Adrenal gland (tissue), 12 donors: ENCODE data around the gene AUTS2. TPM values are rescaled to one million over a fixed set of nuclear protein-coding genes. Genes with fewer than 3 reads are reported as not detected.

Source experiments
- DNase-seq, 7 donors: peaks; one replicate each; pipeline ENCODE4 v3.0.0-alpha.2; 2019 to 2020
- H3K27ac ChIP-seq, 5 donors: fragments of 200-600 bp; sonication (generic) in 4 of 5; 1 replicate in 3 of 5; 2 replicates in 2 of 5; pipeline versions ENCODE4 v1.5.1 to v1.8.0; 2016 to 2020; ENCODE audit warnings: mild to moderate bottlenecking in 1 of 5
- H3K27me3 ChIP-seq: fragments of 200-600 bp; 2 replicates; pipeline ENCODE4 v1.8.0; 2021
- H3K36me3 ChIP-seq, 2 donors: fragments of 200-600 bp; replicated peaks in 1 of 2; 1 replicate in 1 of 2; 2 replicates in 1 of 2; pipeline versions ENCODE4 v1.5.1 to v1.8.0; 2018 to 2022
- H3K4me1 ChIP-seq, 2 donors: fragments of 200-600 bp; replicated peaks in 1 of 2; 1 replicate in 1 of 2; 2 replicates in 1 of 2; pipeline versions ENCODE4 v1.5.1 to v1.8.0; 2018 to 2021
- H3K4me3 ChIP-seq, 4 donors: fragments of 200-600 bp; sonication (generic) in 3 of 4; one replicate each; pipeline ENCODE4 v1.5.1; 2016 to 2018
- H3K9me3 ChIP-seq, 3 donors: fragments of 200-600 bp; sonication (generic) in 1 of 3; replicated peaks in 1 of 3; 1 replicate in 2 of 3; 2 replicates in 1 of 3; pipeline versions ENCODE4 v1.5.1 to v1.8.0; 2016 to 2021
- POLR2A ChIP-seq, 2 donors: fragments of 450-650 bp; IDR thresholded peaks; one replicate each; pipeline ENCODE4 v1.6.1; 2017; ENCODE audit warnings: antibody characterized with exemption in 2 of 2, mild to moderate bottlenecking in 2 of 2, moderate library complexity in 1 of 2
- WGBS, 4 donors: extraction: QIAGEN DNeasy Blood & Tissue Kit in 2 of 4; methylation state at CpG; one replicate each; pipeline versions ENCODE4 v1.1.5 to v1.1.7; 2013 to 2017; 5-methylcytosine and 5-hydroxymethylcytosine counted together
- intact Hi-C, 2 donors: fragments of 100-400 bp; cut with DNase I; formaldehyde crosslinking; loops; one replicate each; pipeline versions ENCODE4 v1.14.1 to v1.15.0; 2022 to 2023
- polyA plus RNA-seq, 3 donors: library from polyadenylated mRNA; stranded (reverse); fragments of 200-250 nt in 2 of 3; fragments of 350-450 nt in 1 of 3; fragmentation: Illumina TruSeq in 1 of 3; extraction: RNeasy Lipid Tissue Mini Kit (QIAGEN cat#74804) in 1 of 3; gene quantifications; one replicate each; pipeline ENCODE4 v1.2.3, GENCODE V29; 2013 to 2014
- total RNA-seq, 9 donors: library from RNA; depleted of rRNA in 4 of 9; stranded (reverse); fragments of >200 nt in 4 of 9; fragments of 120-200 nt in 1 of 9; fragmentation: NEBNext Ultra II Directional in 1 of 9; extraction: Animal tissue kit (Norgen Biotek cat#: 25700) in 1 of 9; gene quantifications; one replicate each; pipeline versions ENCODE4 v1.1.0 to v1.2.4, GENCODE V29; 2013 to 2023
- TF ChIP-seq, protein P1 (sequence below), 6 experiments: fragments of 450-650 bp in 4 of 6; fragments of 200-600 bp in 2 of 6; sonication (generic) in 1 of 6; IDR thresholded peaks; 1 replicate in 5 of 6; 2 replicates in 1 of 6; pipeline versions ENCODE4 v1.5.1 to v1.8.0; 2016 to 2021; ENCODE audit warnings: antibody characterized with exemption in 6 of 6, mild to moderate bottlenecking in 2 of 6, moderate library complexity in 1 of 6
- donor health status: healthy with polysubstance abuse.
- donor health status: Bipolar disorder and iron deficiency.
- donor health status: DM: yes; HTN: yes; CAD: no.
- donor health status: DM: no; HTN: no; CAD: no.
- donor health status: DM: no; HTN: no; CAD: no.
- donor health status: DM: yes; HTN: yes; CAD: no.

Gene AUTS2
- total and polyA plus RNA-seq, 12 donors: 6.4 to 44.0 (median 15.2) TPM

DNA sequence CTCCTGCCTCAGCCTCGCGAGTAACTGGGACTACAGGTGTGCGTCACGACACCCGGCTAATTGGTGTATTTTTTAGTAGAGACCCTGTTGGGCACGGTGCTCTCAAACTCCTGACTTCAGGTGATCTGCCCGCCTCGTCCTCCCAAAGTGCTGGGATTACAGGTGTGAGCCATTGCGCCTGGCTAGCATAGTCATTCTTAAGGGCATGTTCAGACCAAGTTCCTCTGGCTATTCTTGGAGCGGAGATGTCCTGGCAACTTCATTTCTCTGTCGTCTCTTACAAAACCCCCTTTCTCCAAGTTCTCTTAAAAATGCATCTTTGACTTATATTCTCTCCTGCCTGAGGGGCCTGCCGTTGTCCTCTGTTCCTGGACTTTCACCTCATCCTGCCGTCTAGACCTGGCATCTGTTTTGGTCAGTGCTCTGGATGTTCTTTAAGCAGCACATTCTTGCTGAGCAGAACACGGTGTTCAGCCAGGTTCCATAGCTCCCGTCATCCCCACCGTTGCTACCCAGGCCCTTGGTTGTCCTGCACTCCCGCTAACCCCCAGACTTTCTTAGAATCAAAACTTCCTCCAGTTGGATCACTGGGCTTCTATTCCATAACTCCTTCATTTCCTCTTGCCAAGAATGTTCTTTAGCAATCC lies 1023.8 kb downstream of the AUTS2 start:
- 89 to 95% (median 94%) methylated on average over 17 of the region's 17 CpGs for WGBS, 4 donors
- intact Hi-C loops: no loop called here
- H3K36me3 ChIP-seq: no peaks in the 10 kb centered on the region
- H3K4me3 ChIP-seq: no peak overlapping the region
- no peak for DNase-seq
- no peak overlapping the region for H3K27ac ChIP-seq
- H3K27me3 ChIP-seq: no peaks in the 10 kb centered on the region
- H3K4me1 ChIP-seq: no peaks in the 10 kb centered on the region
- TF ChIP-seq POLR2A (IDR thresholded peaks at IDR 0.05): no peak
- TF ChIP-seq, protein P1, sequence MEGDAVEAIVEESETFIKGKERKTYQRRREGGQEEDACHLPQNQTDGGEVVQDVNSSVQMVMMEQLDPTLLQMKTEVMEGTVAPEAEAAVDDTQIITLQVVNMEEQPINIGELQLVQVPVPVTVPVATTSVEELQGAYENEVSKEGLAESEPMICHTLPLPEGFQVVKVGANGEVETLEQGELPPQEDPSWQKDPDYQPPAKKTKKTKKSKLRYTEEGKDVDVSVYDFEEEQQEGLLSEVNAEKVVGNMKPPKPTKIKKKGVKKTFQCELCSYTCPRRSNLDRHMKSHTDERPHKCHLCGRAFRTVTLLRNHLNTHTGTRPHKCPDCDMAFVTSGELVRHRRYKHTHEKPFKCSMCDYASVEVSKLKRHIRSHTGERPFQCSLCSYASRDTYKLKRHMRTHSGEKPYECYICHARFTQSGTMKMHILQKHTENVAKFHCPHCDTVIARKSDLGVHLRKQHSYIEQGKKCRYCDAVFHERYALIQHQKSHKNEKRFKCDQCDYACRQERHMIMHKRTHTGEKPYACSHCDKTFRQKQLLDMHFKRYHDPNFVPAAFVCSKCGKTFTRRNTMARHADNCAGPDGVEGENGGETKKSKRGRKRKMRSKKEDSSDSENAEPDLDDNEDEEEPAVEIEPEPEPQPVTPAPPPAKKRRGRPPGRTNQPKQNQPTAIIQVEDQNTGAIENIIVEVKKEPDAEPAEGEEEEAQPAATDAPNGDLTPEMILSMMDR (IDR thresholded peaks at IDR 0.05): no peak
- H3K9me3 ChIP-seq: no peaks in the 10 kb centered on the region

DNA sequence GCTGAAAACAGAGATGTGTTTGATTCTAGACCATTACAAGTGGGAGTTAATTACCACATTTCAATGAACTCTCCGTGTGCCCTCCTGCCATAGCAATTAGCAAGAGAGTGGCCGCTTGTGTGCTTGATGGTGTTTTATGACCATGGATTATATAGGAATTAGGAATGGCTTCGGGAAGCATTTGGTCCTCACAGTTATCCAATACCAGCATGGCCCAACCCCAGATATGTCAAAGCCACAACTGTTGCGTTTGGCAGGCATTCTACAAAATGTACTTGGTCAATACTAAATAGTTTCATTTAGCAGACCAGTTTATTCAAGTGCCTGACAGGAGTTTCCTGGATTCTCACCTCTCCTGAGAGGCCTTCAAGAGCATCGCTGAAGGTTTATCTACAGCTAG lies 1024.7 kb downstream of the AUTS2 start:
- 91 to 97% (median 94%) methylated on average over 5 of the region's 5 CpGs for WGBS, 4 donors
- no peak for TF ChIP-seq POLR2A (IDR thresholded peaks at IDR 0.05)
- TF ChIP-seq, protein P1 (IDR thresholded peaks at IDR 0.05): no peak
- no peak overlapping the region for H3K27ac ChIP-seq
- H3K4me1 ChIP-seq: no peaks in the 10 kb centered on the region
- no peak for DNase-seq
- no peaks in the 10 kb centered on the region for H3K36me3 ChIP-seq
- H3K9me3 ChIP-seq: no peaks in the 10 kb centered on the region
- no peaks in the 10 kb centered on the region for H3K27me3 ChIP-seq
- no peak overlapping the region for H3K4me3 ChIP-seq
- intact Hi-C loops: no loop called here

DNA sequence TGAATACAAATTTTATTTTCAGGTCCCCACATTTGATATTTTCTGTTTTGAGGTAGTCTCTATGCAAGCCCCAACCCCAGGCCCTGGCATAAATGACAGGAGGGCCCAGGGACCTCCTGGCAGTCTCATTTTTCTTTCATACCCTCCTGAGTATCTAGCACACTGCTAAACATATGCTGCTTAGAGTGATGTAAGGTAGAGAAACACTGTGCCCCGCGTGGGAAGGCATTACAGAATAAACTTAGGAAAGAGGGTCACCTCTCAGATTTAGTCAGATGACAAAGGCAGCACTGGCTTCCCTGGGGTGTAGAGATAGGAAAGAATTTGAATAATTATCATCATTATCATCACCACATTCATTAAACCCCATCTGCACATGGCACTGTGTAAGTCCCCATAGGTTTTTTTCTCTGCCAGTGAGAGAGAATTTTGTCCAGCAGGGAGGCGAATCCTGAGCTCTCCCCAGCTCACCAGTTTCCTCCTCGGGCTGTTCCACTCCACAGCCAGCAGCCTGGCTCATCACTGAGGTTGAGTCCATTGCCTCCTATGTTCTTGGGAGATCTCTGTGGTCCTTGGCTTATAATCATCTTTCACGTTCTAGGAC lies 1026.3 kb downstream of the AUTS2 start:
- Histone ChIP-seq H3K27ac (no peak overlapping the region), H3K36me3 (no peaks in the 10 kb centered on the region), H3K4me3 (no peak overlapping the region), H3K9me3 (no peaks in the 10 kb centered on the region), H3K27me3 (no peaks in the 10 kb centered on the region), H3K4me1 (no peaks in the 10 kb centered on the region)
- intact Hi-C loops: no loop called here
- no peak for TF ChIP-seq POLR2A (IDR thresholded peaks at IDR 0.05)
- TF ChIP-seq, protein P1 (IDR thresholded peaks at IDR 0.05): no peak
- WGBS, 4 donors: 85 to 97% (median 93%) methylated on average over 5 of the region's 5 CpGs
- DNase-seq: no peak

DNA sequence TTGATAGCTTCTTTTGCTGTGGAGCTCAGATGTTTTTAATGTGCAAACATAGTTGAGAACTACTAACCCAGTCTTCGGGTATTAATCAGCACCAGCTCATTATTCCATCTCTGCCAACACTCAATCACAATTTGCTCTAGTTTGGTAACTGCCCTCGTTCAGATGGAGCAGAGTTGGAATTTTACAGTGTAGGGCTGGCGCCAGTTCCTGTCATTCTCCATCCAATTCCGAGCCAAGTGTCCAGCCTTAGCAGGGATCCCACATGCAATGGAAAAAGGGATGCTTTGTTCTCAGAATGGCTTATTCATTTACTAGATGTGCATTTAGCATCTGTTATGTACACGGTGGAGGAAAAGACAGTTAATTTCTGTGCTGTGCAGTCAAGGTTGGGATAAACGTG lies 1029.2 kb downstream of the AUTS2 start:
- no peaks in the 10 kb centered on the region for H3K9me3 ChIP-seq
- no peaks in the 10 kb centered on the region for H3K27me3 ChIP-seq
- H3K4me3 ChIP-seq: no peak overlapping the region
- H3K27ac ChIP-seq: no peak overlapping the region
- no peaks in the 10 kb centered on the region for H3K4me1 ChIP-seq
- no peak for TF ChIP-seq POLR2A (IDR thresholded peaks at IDR 0.05)
- TF ChIP-seq, protein P1 (IDR thresholded peaks at IDR 0.05): no peak
- intact Hi-C loops: no loop called here
- 91 to 96% (median 94%) methylated on average over 6 of the region's 6 CpGs for WGBS, 4 donors
- DNase-seq: no peak
- H3K36me3 ChIP-seq: no peaks in the 10 kb centered on the region
